GM12801 (cell line): ENCODE data around the gene PDLIM3.

ENCODE experiments used
- CTCF ChIP-seq: IDR thresholded peaks from one replicate; pipeline ENCODE4 v1.5.1; 2011; ENCODE audit warnings: control low read depth; ENCODE audit not compliant: insufficient read length; ENCODE audit errors: extremely low read depth

The PDLIM3 gene

GRCh38 chr4:185514182-185514697 is 21.1 kb downstream of the PDLIM3 start:
- TF ChIP-seq CTCF = no peak

DNA sequence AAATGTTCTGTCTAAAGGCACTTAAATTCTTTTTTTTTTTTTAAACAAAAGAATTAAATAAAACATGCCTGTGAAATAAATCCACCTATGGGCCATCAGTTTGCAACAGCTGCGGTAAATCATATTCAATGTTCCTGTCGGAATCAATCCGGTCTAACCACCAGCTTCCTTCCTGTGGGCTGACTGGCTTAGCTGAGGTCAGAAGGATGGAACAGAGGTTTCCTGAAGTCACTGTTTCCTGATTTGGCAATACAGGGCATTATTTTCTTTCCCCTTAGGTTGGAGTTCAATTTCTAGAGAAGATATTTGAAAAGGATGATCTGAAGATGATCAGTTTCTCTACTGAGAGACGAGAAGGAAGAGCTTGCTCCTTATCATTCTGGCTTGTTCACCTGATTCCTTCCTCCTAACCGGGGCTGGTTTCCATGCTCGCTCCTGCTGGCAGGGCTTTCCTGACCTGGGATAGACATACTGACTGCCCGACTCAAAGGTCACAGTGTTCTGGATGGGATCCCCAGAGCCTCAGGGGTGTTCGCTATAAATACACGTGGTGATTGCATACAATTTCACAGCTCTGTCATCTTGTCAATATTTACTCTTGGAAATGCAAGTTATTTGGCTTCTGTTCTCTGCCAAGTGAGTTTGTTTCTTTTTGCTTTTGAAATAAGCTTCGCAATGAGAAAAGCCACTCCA is 21.7 kb downstream of the PDLIM3 start:
- no peak for TF ChIP-seq CTCF

DNA sequence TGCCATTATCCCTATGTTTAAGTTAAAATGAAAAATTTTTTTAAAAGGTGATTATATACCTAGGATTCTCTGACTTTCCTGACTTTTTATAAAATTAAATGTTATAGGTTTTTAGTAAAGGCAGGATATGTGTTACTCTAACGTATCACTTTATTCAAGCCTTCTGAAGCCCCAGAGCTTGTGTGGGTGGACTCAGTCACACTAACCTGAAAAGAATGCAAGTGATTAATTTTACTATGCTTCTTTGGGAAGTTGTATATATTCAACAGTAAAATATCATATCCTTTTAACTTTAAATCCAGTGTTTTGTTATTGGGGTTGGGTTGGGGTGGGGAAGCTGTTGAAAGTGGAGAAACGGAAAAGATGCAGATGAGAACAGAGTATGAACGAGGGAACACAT is 22.8 kb downstream of the PDLIM3 start:
- no peak for TF ChIP-seq CTCF

DNA sequence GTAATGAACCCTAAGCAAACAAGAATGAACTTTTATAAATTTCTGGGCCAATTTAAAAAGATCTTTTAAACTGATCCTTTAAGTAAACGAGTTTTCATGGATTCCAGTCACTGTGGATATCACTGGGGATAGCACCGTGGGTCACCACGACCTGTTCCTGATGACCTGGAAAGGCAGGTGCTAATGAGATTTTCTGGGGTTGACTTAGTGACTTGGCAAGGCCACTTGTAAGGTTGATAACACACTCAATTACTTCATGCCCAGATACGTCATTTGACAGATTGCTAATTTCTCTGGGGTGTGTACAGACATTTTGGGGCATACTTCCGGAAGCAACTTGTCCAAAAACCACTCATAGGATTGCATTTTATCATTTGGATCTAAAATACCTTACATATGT is 24.5 kb downstream of the PDLIM3 start:
- TF ChIP-seq CTCF = no peak

DNA sequence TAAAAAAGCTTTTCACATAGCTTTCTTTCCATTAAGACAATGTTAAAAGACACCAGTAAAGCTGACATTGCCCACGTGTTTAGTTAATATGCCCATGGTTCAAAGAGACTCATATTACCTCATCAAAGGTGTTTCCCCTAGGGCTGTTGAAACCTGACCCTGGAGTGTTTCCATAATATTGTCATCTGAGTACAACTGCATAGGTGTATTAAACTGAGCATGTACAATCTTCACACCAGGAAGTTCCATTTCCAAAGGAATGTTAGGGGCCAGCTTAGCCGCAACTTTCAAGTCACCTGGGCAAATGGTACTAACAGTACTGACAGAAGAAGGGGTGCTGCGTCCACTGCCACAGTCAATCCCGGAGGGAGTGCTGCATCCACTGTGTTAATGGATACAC is 27.1 kb downstream of the PDLIM3 start:
- no peak for TF ChIP-seq CTCF

GRCh38 chr4:185506422-185506821 is 28.9 kb downstream of the PDLIM3 start:
- TF ChIP-seq CTCF = no peak

GRCh38 chr4:185504098-185505047 is 30.9 kb downstream of the PDLIM3 start:
- no peak for TF ChIP-seq CTCF
